K562 (cell line): ENCODE data around the gene ITPRIP. TPM values are rescaled to one million over a fixed set of nuclear protein-coding genes. Genes with fewer than 3 reads are reported as not detected.

Experiments used
- CC2D1A ChIP-seq: fragments of 450-650 bp; IDR thresholded peaks from 2 replicates; pipeline ENCODE4 v1.6.1; 2017; ENCODE audit warnings: mild to moderate bottlenecking
- ELF2 ChIP-seq: fragments of 250-450 bp; sonication (Bioruptor Pico); IDR thresholded peaks from 2 replicates; pipeline ENCODE4 v1.5.0; 2021; ENCODE audit warnings: mild to moderate bottlenecking
- MYBL2 ChIP-seq, 2 experiments: fragments of 450-650 bp in 1 of 2; sonication (generic) in 1 of 2; formaldehyde crosslinking in 1 of 2; IDR thresholded peaks; 2 replicates each; pipeline versions ENCODE4 v1.6.1 to v1.8.1; 2017 to 2022; ENCODE audit warnings: borderline replicate concordance in 1 of 2, inconsistent platforms in 1 of 2, low read depth in 1 of 2, mild to moderate bottlenecking in 1 of 2, missing genetic modification reagents in 1 of 2, moderate library complexity in 1 of 2
- NKRF ChIP-seq: fragments of 450-650 bp; IDR thresholded peaks from 2 replicates; pipeline ENCODE4 v1.6.1; 2016; ENCODE audit warnings: borderline replicate concordance
- PHF21A ChIP-seq: fragments of 450-650 bp; IDR thresholded peaks from 2 replicates; pipeline ENCODE4 v1.6.1; 2017; ENCODE audit warnings: low read depth, borderline replicate concordance
- PRDM10 ChIP-seq: fragments of 450-650 bp; IDR thresholded peaks from 2 replicates; pipeline ENCODE4 v1.6.1; 2018; ENCODE audit not compliant: partially characterized antibody
- RBM39 ChIP-seq: fragments of 200-400 bp; formaldehyde crosslinking; optimal IDR thresholded peaks from 2 replicates; pipeline ENCODE3; 2018; ENCODE audit warnings: low read depth, low read length
- THRA ChIP-seq: fragments of 450-650 bp; IDR thresholded peaks from 2 replicates; pipeline ENCODE4 v1.6.1; 2017; ENCODE audit warnings: mild to moderate bottlenecking, moderate library complexity
- THRAP3 ChIP-seq: fragments of 450-650 bp; IDR thresholded peaks from 2 replicates; pipeline ENCODE4 v1.6.1; 2016; ENCODE audit warnings: mild to moderate bottlenecking, inconsistent platforms, borderline replicate concordance
- VEZF1 ChIP-seq: fragments of 200-800 bp; sonication (Bioruptor generic); IDR thresholded peaks from 2 replicates; pipeline ENCODE4 v1.6.1; 2017; ENCODE audit warnings: missing genetic modification characterization, missing compliant biosample characterization
- ZNF212 ChIP-seq: fragments of 450-650 bp; formaldehyde crosslinking; IDR thresholded peaks from 2 replicates; pipeline ENCODE4 v1.4.0; 2020; ENCODE audit warnings: mild to moderate bottlenecking
- ZNF384 ChIP-seq: IDR thresholded peaks from 2 replicates; pipeline ENCODE4 v1.6.1; 2012; ENCODE audit warnings: low read depth, low read length, improper control_type of control experiment
- ZNF449 ChIP-seq: fragments of 250-450 bp; sonication (Bioruptor Pico); IDR thresholded peaks from 2 replicates; pipeline ENCODE4 v1.8.0; 2022; ENCODE audit warnings: moderate library complexity, mild to moderate bottlenecking, inconsistent platforms
- polyA plus RNA-seq, 8 experiments: library from polyadenylated mRNA; depleted of rRNA in 4 of 8; stranded (reverse) in 5 of 8; unstranded in 3 of 8; fragments of >200 nt; fragmentation: Nextera tagmentation in 2 of 8; fragmentation: Illumina TruSeq in 1 of 8; extraction: Ambion mirVana in 2 of 8; extraction: Trizol in 1 of 8; gene quantifications; 2 replicates each; pipeline versions ENCODE4 v1.2.1 to v1.2.3, GENCODE V29; 2011 to 2014; ENCODE audit warnings: inconsistent platforms in 1 of 8, missing spikeins in 1 of 8
- total RNA-seq, 7 experiments: library from RNA; depleted of rRNA in 6 of 7; stranded (reverse); fragments of >200 nt in 6 of 7; fragmentation: Illumina TruSeq in 2 of 7; extraction: Trizol in 2 of 7; gene quantifications; 2 replicates each; pipeline versions ENCODE4 v1.2.1 to v1.2.3, GENCODE V29; 2011 to 2021; ENCODE audit warnings: low replicate concordance in 1 of 7

The ITPRIP gene
- total and polyA plus RNA-seq, 9 of the 15 experiments (the other 6 are each of a cell fraction or from before 2014, with no cell fraction given), result 4.4 to 28.5 (median 10.9) TPM

GRCh38 chr10:104274762-104275721 lies 63.2 kb downstream of the ITPRIP start (continued):
- no peak for TF ChIP-seq ZNF212
- TF ChIP-seq ELF2 (CRISPR knock-in tag), result no peak
- TF ChIP-seq ZNF449, result no peak
- no peak for TF ChIP-seq VEZF1 (CRISPR knock-in tag)
- TF ChIP-seq PHF21A, result no peak
- no peak for TF ChIP-seq ZNF384
- no peak for TF ChIP-seq RBM39
- TF ChIP-seq PRDM10, result peak; percentile 99
- no peak for TF ChIP-seq THRAP3
- TF ChIP-seq THRA, result no peak
- no peak for TF ChIP-seq MYBL2 (IDR thresholded peaks at IDR 0.05; ENCODE audit: low read depth)
- no peak for TF ChIP-seq MYBL2 (CRISPR knock-in tag; IDR thresholded peaks at IDR 0.05; ENCODE audit: borderline replicate concordance)
- TF ChIP-seq NKRF, result no peak
- peak; percentile 77; the same call in 1 of the 2 replicates for TF ChIP-seq CC2D1A
